Endothelial cell of umbilical vein (primary cell): Measurements from ENCODE around the gene DCP2.

Source experiments
- EZH2 ChIP-seq: IDR thresholded peaks from 2 replicates; pipeline ENCODE4 v1.6.1; 2012; ENCODE audit warnings: borderline replicate concordance, low read depth, mild to moderate bottlenecking, moderate library complexity, low read length, inconsistent platforms; ENCODE audit not compliant: severe bottlenecking
- MAX ChIP-seq: IDR thresholded peaks from 2 replicates; pipeline ENCODE4 v1.6.1; 2011; ENCODE audit not compliant: insufficient read depth, insufficient read length
- POLR2A ChIP-seq: IDR thresholded peaks from 2 replicates; pipeline ENCODE4 v1.6.1; 2012; ENCODE audit warnings: low read depth, mild to moderate bottlenecking, control low read depth, low read length
- POLR2AphosphoS5 ChIP-seq: IDR thresholded peaks from 2 replicates; pipeline ENCODE4 v1.6.1; 2012; ENCODE audit warnings: low read depth, mild to moderate bottlenecking, control low read depth, low read length, moderate library complexity; ENCODE audit not compliant: insufficient read depth
- TF ChIP-seq, protein P1 (sequence below), 2 donors: IDR thresholded peaks; 1 replicate in 1 of 2; 2 replicates in 1 of 2; pipeline ENCODE4 v1.5.1; 2011; ENCODE audit warnings: low read length in 2 of 2, mild to moderate bottlenecking in 2 of 2, moderate library complexity in 2 of 2, control low read depth in 1 of 2, inconsistent platforms in 1 of 2, low read depth in 1 of 2; ENCODE audit not compliant: insufficient read depth in 1 of 2; ENCODE audit errors: extremely low read depth in 1 of 2

- TF ChIP-seq, protein P1, sequence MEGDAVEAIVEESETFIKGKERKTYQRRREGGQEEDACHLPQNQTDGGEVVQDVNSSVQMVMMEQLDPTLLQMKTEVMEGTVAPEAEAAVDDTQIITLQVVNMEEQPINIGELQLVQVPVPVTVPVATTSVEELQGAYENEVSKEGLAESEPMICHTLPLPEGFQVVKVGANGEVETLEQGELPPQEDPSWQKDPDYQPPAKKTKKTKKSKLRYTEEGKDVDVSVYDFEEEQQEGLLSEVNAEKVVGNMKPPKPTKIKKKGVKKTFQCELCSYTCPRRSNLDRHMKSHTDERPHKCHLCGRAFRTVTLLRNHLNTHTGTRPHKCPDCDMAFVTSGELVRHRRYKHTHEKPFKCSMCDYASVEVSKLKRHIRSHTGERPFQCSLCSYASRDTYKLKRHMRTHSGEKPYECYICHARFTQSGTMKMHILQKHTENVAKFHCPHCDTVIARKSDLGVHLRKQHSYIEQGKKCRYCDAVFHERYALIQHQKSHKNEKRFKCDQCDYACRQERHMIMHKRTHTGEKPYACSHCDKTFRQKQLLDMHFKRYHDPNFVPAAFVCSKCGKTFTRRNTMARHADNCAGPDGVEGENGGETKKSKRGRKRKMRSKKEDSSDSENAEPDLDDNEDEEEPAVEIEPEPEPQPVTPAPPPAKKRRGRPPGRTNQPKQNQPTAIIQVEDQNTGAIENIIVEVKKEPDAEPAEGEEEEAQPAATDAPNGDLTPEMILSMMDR (IDR thresholded peaks at IDR 0.05; ENCODE audit: extremely low read depth in 1 of 2, insufficient read depth in 1 of 2, low read depth in 1 of 2, low read length in 2 of 2) = no peak
- TF ChIP-seq POLR2A (no peak), EZH2 (no peak), MAX (no peak), POLR2AphosphoS5 (no peak)
Observed at GRCh38 chr5:113048931-113049330, 72.3 kb downstream of the DCP2 start.
